GM19324 (cell line): ENCODE measurements around the gene PERCC1.

Experiments
- ATAC-seq: cut with Tn5 transposase; IDR thresholded peaks from one replicate; pipeline ENCODE4 v1.9.1; 2021; ENCODE audit warnings: mild to moderate bottlenecking, moderate library complexity; ENCODE audit not compliant: unreplicated experiment, low FRiP score

The PERCC1 gene

DNA sequence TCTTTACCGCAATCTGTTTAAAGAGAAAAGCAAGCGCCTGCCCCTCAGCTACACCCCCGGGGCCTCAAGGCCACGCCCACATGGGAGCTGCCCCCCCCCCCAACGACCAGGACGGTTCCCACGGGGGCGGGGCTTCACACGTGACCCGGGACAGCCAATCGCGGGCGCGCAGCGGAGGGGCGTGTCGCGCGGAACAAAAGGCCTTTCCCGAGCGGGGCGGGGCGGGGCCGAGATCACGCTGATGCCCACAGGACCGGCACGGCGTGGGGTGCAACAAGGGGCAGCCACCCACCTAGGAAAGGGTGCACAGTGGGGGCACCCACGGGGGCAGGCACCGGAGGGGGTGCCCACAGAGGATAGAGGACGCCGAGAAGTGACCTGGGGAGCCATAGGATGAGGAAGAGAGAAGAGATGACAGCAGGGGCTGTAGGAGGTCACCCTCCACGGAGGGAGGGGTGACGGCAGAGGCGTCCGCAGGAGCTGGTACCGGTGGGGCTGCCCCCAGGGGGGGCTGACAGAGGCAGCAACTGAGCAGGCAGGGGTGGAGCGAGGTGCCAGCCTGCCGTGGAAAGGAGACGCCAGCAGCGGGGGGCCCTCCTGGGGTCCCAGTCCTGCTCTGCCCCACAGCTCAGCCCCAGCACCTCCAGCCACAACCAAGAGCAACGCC is 22.6 kb upstream of the PERCC1 start:
- peak; percentile 86 for ATAC-seq

DNA sequence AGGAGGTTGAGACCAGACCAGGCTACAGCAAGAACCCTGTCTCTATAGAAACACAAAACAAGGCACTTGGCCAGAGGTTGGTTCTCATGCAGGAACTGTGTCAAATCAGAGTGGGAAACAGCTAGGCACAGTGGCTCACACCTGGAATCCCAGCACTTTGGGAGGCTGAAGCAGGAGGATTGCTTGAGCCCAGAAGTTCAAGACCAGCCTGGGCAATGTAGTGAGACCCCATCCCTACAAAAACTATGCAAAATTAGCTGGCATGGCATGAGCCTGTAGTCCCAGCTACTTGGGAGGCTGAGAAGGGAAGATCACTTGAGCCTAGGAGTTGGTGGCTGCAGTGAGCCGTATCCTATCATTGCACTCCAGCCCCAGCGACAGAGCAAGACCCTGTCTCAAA is 18.0 kb upstream of the PERCC1 start:
- no peak for ATAC-seq

DNA sequence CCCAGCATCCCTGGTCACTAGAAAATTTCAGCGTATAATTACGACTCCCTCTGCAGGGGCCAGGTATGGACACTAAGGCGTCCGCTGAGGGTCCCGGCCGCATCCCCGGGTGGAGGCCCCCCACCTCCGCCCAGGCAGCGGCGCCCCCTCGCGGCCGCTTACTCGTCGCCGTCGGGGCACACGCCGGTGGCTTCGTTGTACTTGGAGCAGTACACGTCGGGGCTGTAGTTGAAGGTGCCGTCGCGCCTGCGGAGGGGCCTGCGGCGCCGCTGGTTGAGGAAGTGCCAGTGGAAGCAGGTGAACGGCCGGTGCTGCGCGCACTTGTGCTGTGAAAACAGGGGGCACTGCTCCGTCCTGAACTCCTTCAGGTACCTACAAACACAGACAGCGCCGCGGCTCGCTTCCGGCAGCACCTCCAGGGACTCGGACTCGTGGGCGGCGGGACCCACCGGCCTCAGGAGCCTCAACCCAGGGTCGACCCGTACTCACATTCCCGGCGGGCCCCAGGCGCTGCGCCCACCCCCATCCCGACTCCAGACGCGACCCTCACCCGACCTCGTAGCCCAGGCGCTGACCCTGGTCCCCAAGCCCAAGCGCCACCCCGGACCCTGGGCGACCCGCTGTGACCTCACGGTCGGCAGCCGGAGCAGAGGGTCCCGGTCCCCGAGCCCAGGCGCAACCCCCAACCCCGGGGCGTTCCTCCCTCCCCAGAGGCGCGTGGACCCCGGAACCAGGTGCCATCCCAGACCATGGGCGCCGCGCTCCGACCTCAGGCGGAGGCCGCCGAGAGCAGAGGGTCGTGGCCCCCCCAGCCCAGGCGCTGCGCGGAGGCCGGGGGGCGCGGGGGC is 17.0 kb upstream of the PERCC1 start:
- peak; percentile 40 for ATAC-seq

DNA sequence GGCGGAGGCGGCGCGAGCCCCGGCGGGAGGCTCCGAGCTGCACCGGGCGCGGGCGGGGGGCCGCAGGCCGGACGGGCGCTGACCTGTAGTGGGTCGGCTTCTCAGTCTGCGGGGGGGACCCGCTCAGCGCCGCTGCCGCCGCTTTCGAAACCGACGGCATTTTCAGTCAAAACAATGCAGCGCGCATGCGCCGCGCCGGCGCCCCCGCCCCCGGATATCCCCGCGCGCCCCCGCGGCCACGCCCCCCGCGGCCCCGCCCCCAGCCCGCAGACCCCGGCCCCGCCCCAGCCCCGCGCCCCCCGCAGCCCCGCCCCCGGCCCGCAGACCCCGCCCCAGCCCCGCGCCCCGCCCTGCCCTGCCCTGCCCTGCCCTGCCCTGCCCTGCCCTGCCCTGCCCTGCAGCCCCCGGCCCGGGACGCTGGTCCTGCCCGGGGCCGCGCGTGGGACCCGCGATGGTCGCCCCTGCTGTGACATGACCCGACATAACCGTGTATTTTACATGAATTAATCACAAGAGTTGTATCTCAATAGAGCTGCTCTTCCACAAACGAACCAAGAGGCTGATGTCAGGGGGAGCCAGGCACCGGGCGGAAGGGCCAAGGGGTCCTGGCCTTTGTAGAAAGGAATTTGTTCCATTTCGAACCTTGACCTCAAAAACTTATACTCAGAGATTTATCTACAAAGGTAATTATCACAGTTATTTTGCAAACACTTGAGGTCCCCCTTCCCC is 16.2 kb upstream of the PERCC1 start, which contains the start of gene UNKL:
Gene UNKL, minus strand, starts transcription at position 173 of the 729 bp plus-strand sequence. Its CDS starts 13 bp downstream, at position 160.
- ATAC-seq, result peak; percentile 65

DNA sequence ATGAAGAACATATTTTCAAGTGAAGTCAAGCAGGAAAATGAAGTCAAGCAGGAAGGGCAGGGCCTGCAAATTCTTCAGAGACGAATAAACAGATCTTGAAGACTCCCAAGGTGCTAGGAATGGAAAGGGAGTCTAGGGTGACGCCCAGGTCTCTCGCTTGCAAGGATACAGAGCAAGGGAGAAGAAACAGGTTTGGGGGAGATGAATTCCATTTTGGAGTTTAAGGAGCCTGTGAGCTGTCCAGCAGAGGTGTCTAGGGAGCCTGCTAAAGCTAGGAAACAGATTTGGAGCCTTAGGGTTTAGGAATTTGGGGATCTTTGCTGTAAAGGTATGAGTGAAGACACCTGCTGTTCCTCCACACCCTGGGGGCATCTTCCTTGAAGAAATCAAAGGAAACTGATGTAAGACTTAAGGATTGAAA is 14.3 kb upstream of the PERCC1 start:
- no peak for ATAC-seq

DNA sequence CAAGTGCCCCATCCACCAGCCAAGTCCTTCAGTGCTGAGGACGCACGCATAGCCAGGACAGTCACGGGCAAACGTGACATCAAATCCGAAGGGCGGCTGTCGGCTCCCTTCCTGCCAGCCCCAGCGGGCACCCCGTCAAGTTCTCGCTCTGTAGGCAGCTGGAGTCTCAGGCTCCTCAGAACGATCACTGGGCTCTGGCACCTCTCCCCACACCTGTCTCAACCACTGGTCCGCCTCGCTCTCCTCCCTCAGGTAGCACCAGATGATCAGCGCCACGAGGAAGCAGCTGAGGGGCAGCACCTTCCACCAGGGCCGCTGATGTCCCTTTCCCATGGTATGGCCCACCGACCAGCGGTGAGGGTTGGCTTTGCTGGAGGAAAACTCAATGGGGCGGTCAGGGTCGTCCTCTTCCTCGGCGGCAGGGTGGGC is 10.8 kb upstream of the PERCC1 start:
- ATAC-seq, result peak; percentile 4

DNA sequence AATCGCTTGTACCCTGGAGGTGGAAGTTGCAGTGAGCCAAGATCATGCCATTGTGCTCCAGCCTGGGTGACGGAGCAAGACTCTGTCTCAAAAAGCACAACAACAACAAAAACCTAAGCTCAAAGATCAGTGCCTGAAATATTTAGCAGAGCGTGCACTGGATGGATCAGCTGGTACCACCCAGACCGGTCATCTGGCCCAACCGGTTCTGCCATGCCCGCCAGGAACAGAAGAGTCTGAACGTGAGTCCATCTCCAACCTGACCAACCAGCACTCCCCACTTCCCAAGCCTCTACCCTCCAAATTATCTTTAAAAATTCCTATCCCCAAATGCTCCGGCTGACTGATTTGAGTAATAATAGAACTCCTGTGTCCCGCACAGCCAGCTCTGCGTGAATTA is 8.8 kb upstream of the PERCC1 start:
- no peak for ATAC-seq

DNA sequence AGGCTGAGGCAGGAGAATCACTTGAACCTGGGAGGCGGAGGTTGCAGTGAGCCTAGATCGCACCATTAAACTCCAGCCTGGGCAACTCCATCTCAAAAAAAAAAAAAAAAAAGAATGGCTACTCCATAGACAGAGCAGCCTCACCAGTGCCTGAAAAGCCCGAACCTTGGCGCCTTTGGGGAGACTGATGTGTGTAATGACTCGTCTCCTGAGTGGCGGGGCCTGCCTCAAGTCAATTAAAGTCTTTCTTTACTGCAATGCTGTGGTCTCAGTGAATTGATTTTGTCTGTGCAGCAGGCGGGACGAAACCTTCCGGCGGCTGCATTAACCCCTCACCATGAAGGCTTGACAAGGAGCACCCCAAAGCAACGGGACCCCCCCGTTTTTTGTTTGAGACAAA is 6.8 kb upstream of the PERCC1 start:
- no peak for ATAC-seq

DNA sequence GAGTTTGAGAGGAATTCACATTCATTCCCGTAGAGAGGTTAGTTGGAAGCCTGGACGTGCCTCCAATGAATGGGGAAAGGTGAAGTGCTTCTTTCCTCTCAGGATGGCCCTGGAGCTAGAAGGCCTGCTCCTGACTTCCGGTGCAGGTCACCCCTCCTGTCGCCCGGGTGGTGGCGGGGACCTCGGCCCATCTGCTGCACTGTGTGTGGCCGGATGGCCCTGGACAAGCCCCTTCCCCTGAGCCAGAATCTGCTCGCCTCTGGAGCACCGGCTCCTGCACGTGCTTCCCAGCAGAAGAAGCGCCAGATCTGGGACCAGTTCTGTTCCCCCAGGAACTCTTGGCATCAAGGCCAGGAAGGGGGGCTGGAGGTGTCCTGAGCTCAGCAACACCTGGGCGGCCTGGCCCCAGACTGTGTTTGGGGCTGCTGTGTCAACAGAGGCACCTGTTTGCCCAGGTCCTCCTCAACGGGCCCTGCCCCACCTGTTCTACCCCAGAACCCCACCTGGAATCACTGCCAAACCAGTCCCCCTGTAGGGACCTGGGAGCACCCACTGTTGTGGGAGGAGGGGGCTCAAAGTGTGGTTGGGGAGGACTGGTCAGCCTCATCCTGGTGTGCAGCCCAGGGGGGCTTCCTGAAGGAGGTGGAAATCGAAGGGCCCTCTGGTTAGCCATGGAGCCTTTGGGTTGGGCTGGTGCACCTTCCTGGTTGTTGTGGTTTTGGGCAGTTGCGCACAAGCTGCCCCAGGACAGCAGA is 5.1 kb upstream of the PERCC1 start:
- no peak for ATAC-seq

DNA sequence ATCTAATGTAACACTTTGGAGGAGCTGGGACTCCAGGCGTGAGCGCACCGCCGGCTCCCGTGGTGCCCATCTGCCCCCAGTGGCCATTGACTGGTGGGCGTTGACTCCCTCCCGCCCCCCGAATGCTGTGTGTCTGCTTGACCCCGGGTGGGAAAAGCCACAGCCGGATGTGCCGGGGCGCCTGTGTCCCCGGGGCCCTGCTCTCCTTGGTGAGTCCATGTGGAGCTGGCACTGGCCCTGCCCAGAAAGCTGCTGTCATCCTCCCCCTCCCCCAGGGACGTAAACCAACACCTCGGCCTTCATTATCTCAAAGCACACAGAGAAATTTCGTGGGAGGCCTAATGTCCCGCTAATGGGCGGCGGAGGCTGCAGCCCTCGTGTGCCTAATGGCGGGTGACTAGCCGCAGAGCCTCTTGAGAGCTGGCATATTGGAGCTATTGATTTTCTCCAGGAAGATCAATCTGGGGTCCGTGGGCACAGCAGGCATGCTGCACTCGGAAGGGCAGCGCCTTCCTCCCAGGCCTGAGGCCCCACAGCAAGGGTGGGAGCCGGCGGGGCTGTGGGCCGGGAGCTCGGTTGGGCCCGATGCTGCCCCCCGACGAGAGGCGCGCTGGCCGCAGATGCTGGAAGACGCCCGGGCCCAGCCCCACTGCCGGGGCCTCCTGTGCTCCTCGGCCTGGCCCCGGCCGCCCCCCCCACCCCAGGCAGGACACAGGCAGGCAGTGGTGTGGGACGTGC is 4.0 kb upstream of the PERCC1 start:
- no peak for ATAC-seq

DNA sequence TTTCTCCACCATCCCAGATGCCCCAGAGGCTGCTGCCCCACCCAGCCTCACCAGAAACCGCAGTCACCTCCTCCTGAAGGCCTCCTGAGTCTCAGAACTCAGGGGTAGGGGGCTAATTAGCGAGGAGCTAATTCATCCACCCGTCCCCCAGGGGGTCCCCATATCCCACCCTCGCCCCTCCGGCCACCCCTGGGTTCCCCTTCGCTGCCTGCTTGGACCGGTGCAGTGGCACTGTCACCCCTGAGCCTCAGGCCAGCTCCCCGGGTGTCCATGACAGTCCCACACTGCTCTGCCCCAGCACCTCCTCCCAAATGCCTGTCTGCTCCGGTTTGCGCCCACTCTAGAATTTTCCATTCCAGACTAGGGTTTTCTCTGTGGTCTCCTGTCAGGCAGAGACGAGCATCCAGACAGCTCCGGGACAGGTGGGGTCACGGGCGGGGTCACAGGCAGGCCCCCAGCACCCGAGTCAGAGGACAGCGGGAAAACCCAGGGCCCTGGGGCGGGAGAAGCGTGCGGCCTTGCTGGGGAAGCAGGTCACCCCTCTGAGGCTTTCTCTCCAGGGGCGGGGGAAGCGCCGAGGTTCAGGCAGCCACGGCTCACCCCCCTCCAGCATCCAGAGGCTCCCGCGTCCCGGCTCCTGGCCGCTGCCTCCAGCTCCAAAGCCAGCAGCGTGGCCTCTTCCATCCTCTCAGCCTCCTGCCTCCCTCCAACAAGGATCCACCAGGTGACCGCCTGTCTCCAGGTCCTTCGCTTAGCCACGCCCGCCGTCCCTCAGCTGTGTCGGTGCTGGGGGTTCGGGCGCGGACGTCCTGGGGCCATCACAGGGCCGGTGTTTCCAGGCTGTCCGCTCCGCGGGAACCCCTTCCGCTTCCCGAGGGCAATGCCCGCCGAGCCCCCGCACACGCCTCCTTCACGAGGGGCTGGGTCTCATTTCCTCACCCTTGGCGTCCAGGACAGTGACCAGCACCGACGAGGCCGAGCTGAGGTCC is 3.1 kb upstream of the PERCC1 start:
- no peak for ATAC-seq

DNA sequence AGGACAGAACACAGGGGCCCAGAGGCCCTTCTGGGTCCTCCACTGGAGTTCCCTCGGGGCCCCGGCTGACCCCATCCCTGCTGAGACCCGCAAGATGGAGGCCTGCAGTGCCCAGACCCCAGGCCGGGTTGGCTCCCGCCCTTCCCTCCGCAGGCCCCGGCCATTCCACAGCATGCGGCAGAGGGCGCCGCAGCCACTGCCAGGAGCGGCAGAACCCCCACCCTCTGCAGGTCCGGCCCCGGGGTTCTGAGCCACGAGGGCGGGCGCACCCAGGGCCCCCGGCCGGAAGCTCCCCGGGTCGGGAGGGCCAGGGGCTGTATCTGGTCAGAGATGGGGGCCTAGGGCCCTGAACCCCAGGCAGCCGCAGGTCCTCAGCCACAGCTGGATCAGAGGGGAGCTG is 2.4 kb upstream of the PERCC1 start:
- no peak for ATAC-seq

DNA sequence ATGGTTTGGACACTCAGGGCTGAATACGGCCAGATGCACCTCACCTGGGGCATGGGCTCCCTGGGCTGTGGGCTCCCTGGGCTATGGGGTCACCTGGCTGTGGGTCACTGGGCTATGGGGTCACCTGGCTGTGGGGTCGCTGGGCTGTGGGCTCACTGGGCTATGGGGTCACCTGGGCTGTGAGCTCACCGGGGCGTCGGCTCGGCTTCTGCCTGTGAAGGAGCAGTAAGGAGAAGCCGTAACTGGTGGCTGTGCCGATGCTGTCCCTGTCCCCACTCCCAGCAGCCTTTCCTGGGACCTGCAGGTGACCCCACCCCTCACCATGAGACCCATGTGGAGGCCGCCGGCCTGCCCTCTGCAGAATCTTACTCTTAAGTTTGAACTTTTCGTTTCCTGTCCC is 1.9 kb upstream of the PERCC1 start:
- no peak for ATAC-seq

DNA sequence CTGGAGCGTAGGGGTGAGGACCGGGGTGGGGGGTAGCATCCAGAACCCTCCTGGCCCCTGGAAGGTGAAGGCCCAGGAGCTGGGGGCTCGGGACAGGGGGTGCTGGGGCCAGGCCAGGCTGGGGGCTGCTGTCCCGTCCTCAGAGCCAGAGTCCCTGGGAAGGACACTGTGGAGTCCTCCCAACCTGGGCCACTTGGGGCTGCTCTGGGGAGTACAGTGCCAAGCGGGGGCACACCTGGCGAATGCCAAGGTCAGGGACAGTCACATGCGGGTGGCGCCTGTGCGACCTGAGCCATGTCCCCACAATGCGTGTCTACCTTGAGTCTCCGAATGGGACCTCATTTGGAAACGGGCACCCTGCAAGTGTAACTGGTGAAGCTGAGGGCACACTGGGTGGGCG is 1.2 kb upstream of the PERCC1 start:
- ATAC-seq, result no peak

DNA sequence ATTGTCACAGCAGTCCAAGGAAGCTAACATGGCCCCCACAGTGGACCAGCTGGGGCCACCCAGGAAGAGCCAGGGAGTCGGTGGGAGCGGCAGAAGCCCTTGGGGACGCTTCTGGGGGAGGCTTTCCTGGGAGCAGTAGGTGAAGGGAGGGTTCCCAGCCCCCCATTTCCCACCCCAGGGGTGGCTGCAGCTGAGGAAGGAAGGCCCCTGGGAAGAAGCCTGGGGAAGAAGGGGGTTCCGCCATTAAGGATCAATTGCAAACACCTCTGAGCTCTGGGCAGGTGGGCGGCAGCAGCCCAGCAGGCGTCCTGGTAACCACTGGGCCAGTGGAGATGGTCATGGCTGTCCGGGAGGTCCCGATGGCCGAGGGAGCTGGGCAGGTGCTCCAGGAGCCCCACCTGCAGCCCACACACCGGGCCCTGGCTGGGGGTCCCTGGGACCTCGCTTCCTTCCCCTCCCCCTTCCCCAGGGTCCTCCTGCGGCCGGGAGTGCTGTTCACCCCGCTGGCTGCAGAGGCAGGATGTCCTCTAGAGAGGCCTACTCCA is 592 bp upstream of the PERCC1 start:
- no peak for ATAC-seq

DNA sequence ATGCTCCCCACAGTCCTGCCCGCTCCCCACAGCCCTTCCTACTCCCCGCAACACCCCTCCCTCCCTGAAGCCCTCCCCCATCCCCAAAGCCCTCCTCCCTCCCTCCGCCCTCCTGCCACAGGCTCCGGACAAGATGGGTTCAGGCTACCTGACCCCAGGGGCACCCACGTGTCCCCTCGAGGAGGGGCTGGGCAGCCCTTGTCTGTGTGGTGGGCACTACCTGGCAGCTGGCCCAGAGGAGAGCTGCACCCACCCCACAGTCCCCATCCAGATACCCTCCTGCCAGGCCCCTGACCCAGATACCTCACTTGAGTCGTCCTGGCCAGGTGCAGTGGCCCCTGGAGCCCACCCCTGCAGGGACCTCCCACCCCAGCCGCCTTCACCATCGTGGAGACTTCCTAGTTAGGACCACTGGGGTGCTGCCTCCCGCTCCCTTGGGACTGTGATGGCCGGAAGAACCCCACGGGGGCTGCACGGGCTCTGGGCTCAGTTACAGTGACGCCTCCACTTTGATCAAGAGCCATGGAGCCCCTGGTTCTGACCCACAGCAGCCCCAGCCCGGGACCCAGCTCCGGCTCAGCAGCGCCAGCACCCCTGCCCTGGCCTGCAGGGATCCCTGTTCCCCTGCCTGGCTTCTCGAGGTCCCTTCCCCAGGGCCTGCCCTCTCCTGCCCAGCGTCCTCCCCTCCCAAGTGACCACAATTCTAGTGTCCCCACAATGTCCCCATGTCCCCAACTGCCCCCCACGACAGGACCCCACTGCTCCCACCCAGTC is 806 bp downstream of the PERCC1 start:
- ATAC-seq, result no peak

DNA sequence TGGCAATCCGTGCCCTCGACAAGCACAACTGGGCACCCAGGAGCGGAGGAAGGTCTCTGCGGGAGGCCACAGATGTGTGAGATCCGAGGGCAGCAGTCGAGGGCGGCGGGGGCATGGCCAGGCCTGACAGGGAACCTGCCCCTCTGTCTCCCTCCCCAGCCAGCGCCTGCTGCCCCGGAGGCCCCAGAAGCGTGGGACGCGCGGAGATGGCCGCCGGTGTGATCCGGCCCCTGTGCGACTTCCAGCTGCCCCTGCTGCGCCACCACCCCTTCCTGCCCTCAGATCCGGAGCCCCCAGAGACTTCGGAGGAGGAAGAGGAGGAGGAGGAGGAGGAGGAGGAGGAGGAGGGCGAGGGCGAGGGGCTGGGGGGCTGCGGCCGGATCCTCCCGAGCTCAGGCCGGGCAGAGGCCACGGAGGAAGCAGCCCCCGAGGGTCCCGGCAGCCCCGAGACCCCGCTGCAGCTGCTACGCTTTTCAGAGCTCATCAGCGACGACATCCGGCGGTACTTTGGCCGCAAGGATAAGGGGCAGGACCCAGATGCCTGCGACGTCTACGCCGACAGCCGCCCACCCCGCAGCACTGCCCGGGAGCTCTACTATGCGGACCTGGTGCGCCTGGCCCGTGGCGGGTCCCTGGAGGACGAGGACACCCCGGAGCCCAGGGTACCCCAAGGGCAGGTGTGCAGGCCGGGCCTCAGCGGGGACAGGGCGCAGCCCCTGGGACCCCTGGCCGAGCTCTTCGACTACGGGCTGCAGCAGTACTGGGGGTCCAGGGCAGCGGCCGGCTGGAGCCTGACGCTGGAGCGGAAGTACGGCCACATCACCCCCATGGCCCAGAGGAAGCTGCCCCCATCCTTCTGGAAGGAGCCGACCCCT is 1.7 kb downstream of the PERCC1 start:
- no peak for ATAC-seq
